HG03460 (cell line): Measurements from ENCODE around the gene SCAF4.
A peak's percentile ranks its signal among the peaks of the same experiment; 100 is the strongest.

ENCODE experiments used
- ATAC-seq: cut with Tn5 transposase; IDR thresholded peaks from one replicate; pipeline ENCODE4 v1.9.1; 2021; ENCODE audit not compliant: unreplicated experiment

The SCAF4 gene

GRCh38 chr21:31714741-31715365 lies 17.1 kb downstream of the SCAF4 start:
- no peak for ATAC-seq

GRCh38 chr21:31713973-31714740 lies 17.8 kb downstream of the SCAF4 start:
- ATAC-seq, result peak; percentile 51

GRCh38 chr21:31713115-31713514 lies 18.8 kb downstream of the SCAF4 start:
- no peak for ATAC-seq

GRCh38 chr21:31711745-31712285 lies 20.1 kb downstream of the SCAF4 start:
- ATAC-seq, result no peak

- ATAC-seq, result no peak
Measured at GRCh38 chr21:31711326-31711725, 20.6 kb downstream of the SCAF4 start.

DNA sequence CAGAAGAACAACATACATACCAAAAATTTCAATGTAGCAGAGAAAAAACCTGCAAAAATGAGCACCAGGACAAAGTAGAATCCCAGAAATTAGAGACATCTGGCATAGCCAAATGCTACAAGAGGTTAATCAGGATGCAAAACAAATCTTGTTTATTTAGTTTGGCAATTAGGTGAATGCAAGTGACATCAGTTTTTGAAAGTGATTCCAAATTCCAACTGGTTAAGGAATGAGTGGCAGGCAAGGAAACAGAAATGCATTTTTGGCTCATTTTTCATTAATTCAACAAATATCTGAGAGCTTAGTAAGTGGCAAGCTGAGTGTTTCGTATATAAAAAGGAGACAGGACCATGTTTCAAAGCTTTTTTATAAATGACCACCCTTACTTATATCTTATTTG lies 21.3 kb downstream of the SCAF4 start:
- no peak for ATAC-seq

DNA sequence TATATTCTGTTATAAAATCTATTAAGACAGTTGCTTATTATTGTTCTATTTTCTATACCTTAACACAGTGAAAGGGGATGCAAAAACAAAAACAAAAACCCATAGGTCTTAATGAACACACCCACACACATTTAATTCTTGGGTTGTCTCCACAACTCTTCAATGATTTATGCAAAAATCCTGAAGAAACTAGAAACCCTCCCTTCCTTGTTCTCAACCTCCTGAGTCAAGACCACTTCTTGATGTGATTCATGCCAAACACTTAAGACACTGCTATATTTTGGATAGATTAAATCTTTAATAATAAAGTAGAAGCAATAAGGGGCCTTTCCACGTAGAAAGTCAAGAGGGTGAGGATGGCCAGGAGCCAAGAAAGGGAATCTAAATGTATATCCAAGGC lies 23.4 kb downstream of the SCAF4 start:
- ATAC-seq, result no peak

DNA sequence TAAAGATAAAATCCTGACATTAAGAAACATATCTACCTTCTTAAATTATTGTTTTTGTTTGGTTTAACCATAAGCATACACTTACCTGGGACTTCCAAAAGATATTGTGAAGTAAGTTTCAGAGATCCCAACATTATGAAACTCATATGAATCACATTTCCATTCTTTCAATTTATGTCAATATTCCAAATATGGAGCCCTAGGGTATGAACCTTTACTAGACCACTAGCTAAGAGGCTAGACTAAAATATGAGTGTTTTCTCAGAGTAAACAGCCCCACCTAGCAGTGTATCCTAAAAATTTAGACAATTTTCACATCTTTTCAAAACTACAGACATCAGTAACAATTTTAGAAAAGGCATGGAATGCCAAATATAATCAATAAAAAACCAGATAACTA lies 24.4 kb downstream of the SCAF4 start:
- ATAC-seq, result no peak

- ATAC-seq, result no peak
Measured at GRCh38 chr21:31706562-31706961, 25.4 kb downstream of the SCAF4 start.

DNA sequence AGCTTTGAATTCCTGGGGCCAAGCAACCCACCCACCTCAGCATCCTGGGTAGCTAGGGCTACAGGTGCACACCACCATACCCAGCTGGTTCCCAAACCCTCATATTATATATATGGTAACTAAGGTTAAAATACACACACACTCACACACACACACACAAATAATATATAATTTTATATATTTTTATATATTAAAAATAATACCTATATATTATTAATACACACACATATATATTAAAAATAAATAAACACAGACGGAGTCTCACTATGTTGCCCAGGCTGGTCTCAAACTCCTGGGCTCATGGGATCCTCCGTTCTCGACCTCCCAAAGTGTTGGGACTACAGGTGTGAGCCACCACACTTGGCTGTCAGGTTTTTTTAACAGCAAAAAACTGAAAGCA lies 31.9 kb downstream of the SCAF4 start:
- no peak for ATAC-seq

DNA sequence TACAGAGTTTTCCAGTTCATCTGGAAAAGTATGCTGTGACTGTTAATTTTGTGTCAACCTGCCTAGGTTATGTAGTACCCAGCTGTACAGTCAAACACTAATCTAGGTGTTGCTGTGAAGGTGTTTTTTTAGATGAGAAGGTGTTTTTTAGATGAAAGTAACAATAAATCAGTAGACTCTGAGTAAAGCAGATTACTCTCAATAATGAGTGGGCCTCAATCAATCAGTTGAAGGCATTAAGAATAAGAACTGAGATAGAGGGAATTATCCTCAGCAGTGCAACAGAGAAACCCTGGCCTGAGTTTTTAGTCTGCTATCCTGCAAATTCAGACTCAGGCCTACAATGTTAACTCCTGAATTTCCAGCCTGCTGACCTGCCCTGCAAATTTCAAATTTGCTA lies 33.5 kb downstream of the SCAF4 start:
- ATAC-seq, result no peak

GRCh38 chr21:31696424-31696823 lies 35.5 kb downstream of the SCAF4 start:
- ATAC-seq, result no peak

DNA sequence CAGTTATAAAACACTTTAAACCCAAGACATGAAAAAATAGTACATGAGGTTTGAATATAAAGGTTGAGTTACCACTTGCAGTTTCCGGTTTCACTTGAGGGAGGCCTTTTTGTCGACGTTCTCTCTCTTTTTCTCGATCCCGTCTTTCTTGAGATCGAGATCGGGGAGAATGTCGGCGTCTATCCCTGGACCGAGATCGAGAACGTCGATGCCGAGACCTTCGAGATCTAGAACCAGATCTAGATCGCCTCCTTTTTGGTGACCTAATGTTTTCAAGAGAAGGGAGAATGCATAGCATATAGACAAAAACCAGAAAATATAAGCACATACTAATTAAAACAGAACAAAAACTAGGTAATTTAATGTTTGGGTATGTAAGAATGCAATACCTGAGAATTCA lies 38.7 kb downstream of the SCAF4 start:
- ATAC-seq, result no peak

- no peak for ATAC-seq
Measured at GRCh38 chr21:31688603-31689368, 43.1 kb downstream of the SCAF4 start.

DNA sequence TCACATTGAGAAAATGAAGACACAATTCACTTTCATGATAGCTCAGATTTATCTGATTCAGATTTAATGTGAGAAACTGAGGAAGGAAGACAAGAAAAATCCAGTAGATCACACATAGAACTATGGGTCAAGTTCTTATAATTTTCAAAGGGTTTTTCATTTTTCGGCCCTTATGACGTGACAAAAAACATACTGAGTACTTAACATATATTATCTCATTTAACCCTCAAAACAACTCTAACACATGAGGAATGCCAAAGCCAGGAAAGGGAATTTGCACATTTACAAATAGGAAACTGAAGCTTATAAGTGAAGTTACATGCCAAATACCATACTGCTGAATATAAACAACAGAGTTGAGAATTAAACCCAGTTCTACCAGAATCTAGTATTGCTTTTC lies 44.8 kb downstream of the SCAF4 start:
- ATAC-seq, result no peak

DNA sequence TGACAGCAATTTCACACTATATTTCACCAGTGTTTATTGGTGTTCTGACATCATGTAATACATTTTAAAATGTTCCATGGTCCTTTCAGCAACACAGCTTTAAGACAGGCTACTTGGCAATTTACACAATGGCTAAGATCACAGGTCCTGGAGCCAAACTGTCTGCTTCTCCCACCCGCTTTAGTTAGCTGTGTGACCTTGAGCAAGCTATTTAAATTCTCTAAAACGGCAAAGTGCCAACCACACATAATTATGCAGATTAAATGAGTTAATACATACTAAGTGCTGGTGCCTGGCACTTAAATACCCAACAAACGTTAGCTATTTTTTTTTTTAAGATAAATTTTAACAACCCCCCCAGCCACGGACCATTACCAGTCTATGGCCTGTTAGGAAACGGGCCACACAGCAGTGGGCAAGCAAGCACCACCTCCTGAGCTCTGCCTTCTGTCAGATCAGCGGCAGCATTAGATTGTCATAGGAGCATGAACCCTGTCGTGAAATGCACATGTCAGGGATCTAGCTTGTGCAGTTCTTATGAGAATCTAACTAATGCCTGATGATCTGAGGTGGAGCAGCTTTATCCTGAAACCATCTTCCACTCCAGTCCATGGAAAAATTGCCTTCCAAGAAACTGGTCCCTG lies 45.5 kb downstream of the SCAF4 start:
- no peak for ATAC-seq

DNA sequence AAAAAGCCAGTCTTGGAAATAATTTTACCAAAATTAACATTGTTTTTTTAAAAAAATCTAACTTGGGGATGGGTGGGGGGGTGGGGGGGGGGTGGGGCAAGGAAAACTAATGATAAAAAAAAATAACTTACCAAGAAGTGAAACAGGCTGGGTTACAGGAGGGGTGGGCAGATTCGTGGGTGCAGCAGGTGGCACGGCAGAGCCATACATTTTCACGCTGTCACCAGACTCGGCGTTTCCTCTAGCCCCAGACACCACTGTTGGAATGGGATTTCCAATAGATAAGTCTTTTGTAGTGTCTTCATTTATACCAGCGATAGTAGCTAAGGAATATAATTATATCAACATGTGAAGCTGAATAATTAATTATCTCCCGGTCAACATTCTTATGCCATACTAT lies 47.0 kb downstream of the SCAF4 start:
- no peak for ATAC-seq

GRCh38 chr21:31683029-31683428 lies 48.9 kb downstream of the SCAF4 start:
- ATAC-seq, result no peak

DNA sequence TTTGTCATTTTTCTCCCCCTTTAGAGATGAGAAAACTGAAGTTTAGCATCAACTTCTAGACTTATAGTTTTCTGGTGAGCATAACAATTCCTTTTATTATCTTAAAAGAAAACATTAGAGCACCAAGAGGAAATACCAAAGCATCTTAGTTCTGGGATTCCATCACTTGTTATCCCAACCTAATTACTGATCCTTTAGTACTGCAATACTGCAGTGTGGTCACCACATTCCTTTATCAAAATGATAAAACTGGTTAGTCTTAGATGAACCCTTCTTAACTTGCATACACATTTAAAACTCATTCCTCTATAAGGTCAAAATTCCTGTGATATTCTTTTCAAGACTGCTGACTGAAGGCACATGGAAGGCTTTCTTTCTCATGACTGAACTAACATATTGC lies 49.3 kb downstream of the SCAF4 start:
- no peak for ATAC-seq

- no peak for ATAC-seq
Measured at GRCh38 chr21:31678478-31678877, 53.4 kb downstream of the SCAF4 start.

- ATAC-seq, result no peak
Measured at GRCh38 chr21:31677047-31677446, 54.9 kb downstream of the SCAF4 start.
